Measurements from ENCODE around the gene HCAR3. TPM values are rescaled to one million over a fixed set of nuclear protein-coding genes. Genes with fewer than 3 reads are reported as not detected.
"Not testable (repeated sequence)": the region's sequence is repeated elsewhere in the genome, so short reads cannot be mapped to it uniquely, and the experiment has no call there.

The HCAR3 gene
- total and polyA plus RNA-seq, 2 of the 8 experiments (the other 6 are each of a cell fraction or from before 2014, with no cell fraction given): not detected

DNA sequence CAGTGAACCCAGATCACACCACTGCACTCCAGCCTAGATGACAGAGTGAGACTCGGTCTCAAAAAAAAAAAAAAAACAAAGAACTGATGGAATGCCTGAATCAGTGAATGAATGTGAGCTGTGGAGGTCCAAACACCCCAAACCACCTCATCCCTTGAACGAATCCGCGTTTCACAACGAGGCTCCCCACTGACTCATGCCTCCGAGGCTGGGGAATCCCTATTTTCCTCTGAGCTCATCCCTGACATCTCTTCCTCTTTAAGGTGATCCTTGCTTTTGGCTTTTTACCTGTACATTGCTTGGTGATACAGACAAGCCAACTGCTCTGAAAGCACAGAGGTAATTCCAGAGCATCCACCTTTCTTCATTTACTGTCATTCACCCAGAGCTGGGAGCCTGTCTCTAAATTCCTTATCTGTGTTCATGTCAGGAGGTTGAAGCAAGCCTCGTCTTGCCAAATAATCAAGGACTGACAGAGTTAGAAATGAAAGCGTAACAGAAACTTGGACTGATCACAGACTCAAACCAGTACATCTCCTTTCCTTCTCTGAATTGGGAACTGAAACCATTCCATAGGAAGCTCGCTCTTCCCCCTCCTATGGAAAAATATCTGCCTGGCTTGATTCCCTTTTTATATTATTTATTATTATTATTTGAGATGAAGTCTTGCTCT, 16.4 kb downstream of the HCAR3 start:
- not testable (repeated sequence) for H2BK20ac ChIP-seq (ENCODE audit: low read length); H3K9ac ChIP-seq (replicated peaks in 1 of 4; ENCODE audit: extremely low read depth in 1 of 4, low read depth in 3 of 4, low read length in 3 of 4)

DNA sequence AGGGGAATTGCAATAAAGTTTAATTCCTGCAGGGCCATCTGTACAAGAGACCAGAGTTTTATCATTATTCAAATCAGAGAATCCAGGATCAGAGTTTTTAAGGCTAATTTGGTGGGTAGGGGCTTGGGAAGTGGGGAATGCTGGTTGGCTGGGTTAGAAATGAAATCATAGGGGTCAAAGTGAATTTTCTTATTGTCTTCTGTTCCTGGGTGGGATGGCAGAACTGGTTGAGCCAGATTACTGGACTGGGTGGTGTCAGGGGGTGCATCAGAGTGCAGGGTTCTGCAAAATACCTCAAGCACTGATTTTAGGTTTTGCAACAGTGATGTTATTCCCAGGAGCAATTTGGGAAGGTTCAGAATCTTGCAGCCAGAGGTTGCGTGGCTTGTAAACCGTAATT, 19.7 kb downstream of the HCAR3 start:
- H4K20me1 ChIP-seq (replicated peaks in 1 of 2; ENCODE audit: control insufficient read depth in 1 of 2, insufficient read depth in 2 of 2, low read length in 2 of 2); H2BK5ac ChIP-seq (ENCODE audit: low read depth, low read length); H4K8ac ChIP-seq (ENCODE audit: extremely low read depth, insufficient read depth, low read length); H3K79me2 ChIP-seq (ENCODE audit: control insufficient read depth in 1 of 2, insufficient read depth in 2 of 2, low read length in 2 of 2); H3K56ac ChIP-seq (replicated peaks; ENCODE audit: insufficient read length, low read depth, low read length); POLR2A ChIA-PET (ENCODE audit: partially characterized antibody); H3K79me1 ChIP-seq (ENCODE audit: low read depth, low read length); H3K23me2 ChIP-seq (ENCODE audit: low read depth, low read length); H3K9me3 ChIP-seq (ENCODE audit: insufficient read depth in 2 of 2, low read depth in 1 of 2, low read length in 1 of 2); DNase-seq (ENCODE audit: low read depth in 1 of 2, low spot score in 2 of 2); H3K14ac ChIP-seq (ENCODE audit: insufficient read length); H3K4me3 ChIP-seq (ENCODE audit: extremely low read depth in 1 of 4, insufficient read depth in 2 of 4, low read depth in 3 of 4, low read length in 4 of 4); H2BK12ac ChIP-seq (ENCODE audit: low read depth, low read length); H3K18ac ChIP-seq (ENCODE audit: extremely low read depth, low read length); H2AFZ ChIP-seq (ENCODE audit: low read length); H2BK120ac ChIP-seq (replicated peaks; ENCODE audit: low read depth, low read length); H4K91ac ChIP-seq (replicated peaks; ENCODE audit: insufficient read length, low read length); H2BK20ac ChIP-seq (ENCODE audit: low read length); H3K27ac ChIP-seq (ENCODE audit: low read depth, low read length); H2BK15ac ChIP-seq (ENCODE audit: low read length); H3K4me1 ChIP-seq (replicated peaks in 1 of 4; ENCODE audit: control insufficient read depth in 3 of 4, insufficient read depth in 4 of 4, low read length in 3 of 4); H3K23ac ChIP-seq (ENCODE audit: insufficient read length); H3K27me3 ChIP-seq (replicated peaks in 1 of 4; ENCODE audit: control insufficient read depth in 3 of 4, extremely low read depth in 1 of 4, insufficient read depth in 3 of 4, low read length in 3 of 4); H3K9ac ChIP-seq (replicated peaks in 1 of 4; ENCODE audit: extremely low read depth in 1 of 4, low read depth in 3 of 4, low read length in 3 of 4); H2AK5ac ChIP-seq (ENCODE audit: low read depth, low read length); H3K4me2 ChIP-seq (ENCODE audit: insufficient read depth in 1 of 2, low read depth in 2 of 2, low read length in 2 of 2); H4K5ac ChIP-seq (ENCODE audit: insufficient read length, low read depth, low read length); H3K36me3 ChIP-seq (ENCODE audit: control insufficient read depth in 2 of 4, insufficient read depth in 4 of 4, low read length in 3 of 4); FAIRE-seq; H3K4ac ChIP-seq (replicated peaks; ENCODE audit: insufficient read length, low read depth, low read length): not testable (repeated sequence)
- CTCF ChIA-PET (ENCODE audit: partially characterized antibody): interaction anchor here (1.1 to 1.5 kb wide), 2 partner anchors 10 to 59 kb away, joined by 3 to 4 read pairs; no protein-coding TSS in a partner anchor
- WGBS, 2 experiments (ENCODE audit: extremely low coverage in 1 of 2, insufficient coverage in 1 of 2, insufficient read length in 1 of 2, insufficient replicate concordance in 2 of 2, low coverage in 1 of 2, low lambda C conversion rate in 2 of 2, missing lambda C conversion rate in 1 of 2): 95% methylated on average over 2 of the region's 2 CpGs; no CpG with 5 or more reads in 1 of the 2 experiments

More for the DNA sequence above, 16.4 kb downstream of the HCAR3 start:
- POLR2A ChIA-PET (ENCODE audit: partially characterized antibody); H4K5ac ChIP-seq (ENCODE audit: insufficient read length, low read depth, low read length); H3K4ac ChIP-seq (replicated peaks; ENCODE audit: insufficient read length, low read depth, low read length); H3K4me2 ChIP-seq (ENCODE audit: insufficient read depth in 1 of 2, low read depth in 2 of 2, low read length in 2 of 2); DNase-seq (ENCODE audit: low read depth in 1 of 2, low spot score in 2 of 2); H3K14ac ChIP-seq (ENCODE audit: insufficient read length); CTCF ChIA-PET (ENCODE audit: partially characterized antibody); H3K79me2 ChIP-seq (ENCODE audit: control insufficient read depth in 1 of 2, insufficient read depth in 2 of 2, low read length in 2 of 2); H4K20me1 ChIP-seq (replicated peaks in 1 of 2; ENCODE audit: control insufficient read depth in 1 of 2, insufficient read depth in 2 of 2, low read length in 2 of 2); H3K27ac ChIP-seq (ENCODE audit: low read depth, low read length); H3K4me3 ChIP-seq (ENCODE audit: extremely low read depth in 1 of 4, insufficient read depth in 2 of 4, low read depth in 3 of 4, low read length in 4 of 4); H2BK120ac ChIP-seq (replicated peaks; ENCODE audit: low read depth, low read length); H2AK5ac ChIP-seq (ENCODE audit: low read depth, low read length); H2BK5ac ChIP-seq (ENCODE audit: low read depth, low read length); H3K9me3 ChIP-seq (ENCODE audit: insufficient read depth in 2 of 2, low read depth in 1 of 2, low read length in 1 of 2); H3K27me3 ChIP-seq (replicated peaks in 1 of 4; ENCODE audit: control insufficient read depth in 3 of 4, extremely low read depth in 1 of 4, insufficient read depth in 3 of 4, low read length in 3 of 4); H4K91ac ChIP-seq (replicated peaks; ENCODE audit: insufficient read length, low read length); H2BK15ac ChIP-seq (ENCODE audit: low read length); H3K56ac ChIP-seq (replicated peaks; ENCODE audit: insufficient read length, low read depth, low read length); H3K4me1 ChIP-seq (replicated peaks in 1 of 4; ENCODE audit: control insufficient read depth in 3 of 4, insufficient read depth in 4 of 4, low read length in 3 of 4); H3K18ac ChIP-seq (ENCODE audit: extremely low read depth, low read length); H3K23ac ChIP-seq (ENCODE audit: insufficient read length); H3K23me2 ChIP-seq (ENCODE audit: low read depth, low read length); H3K36me3 ChIP-seq (ENCODE audit: control insufficient read depth in 2 of 4, insufficient read depth in 4 of 4, low read length in 3 of 4); H2BK12ac ChIP-seq (ENCODE audit: low read depth, low read length); H3K79me1 ChIP-seq (ENCODE audit: low read depth, low read length); H4K8ac ChIP-seq (ENCODE audit: extremely low read depth, insufficient read depth, low read length); H2AFZ ChIP-seq (ENCODE audit: low read length): not testable (repeated sequence)
- WGBS, 2 experiments (ENCODE audit: extremely low coverage in 1 of 2, insufficient coverage in 1 of 2, insufficient read length in 1 of 2, insufficient replicate concordance in 2 of 2, low coverage in 1 of 2, low lambda C conversion rate in 2 of 2, missing lambda C conversion rate in 1 of 2): no CpG with 5 or more reads among the region's 9 CpGs
- FAIRE-seq: peak; percentile 39

Measured in H1 (cell line).